GM19438 (cell line): ENCODE measurements around the gene DMRTC1.
"Not testable (repeated sequence)": the region's sequence is repeated elsewhere in the genome, so short reads cannot be mapped to it uniquely, and the experiment has no call there.

ENCODE experiments used
- ATAC-seq: cut with Tn5 transposase; IDR thresholded peaks from one replicate; pipeline ENCODE4 v1.9.1; 2021; ENCODE audit warnings: low read depth; ENCODE audit not compliant: unreplicated experiment

The DMRTC1 gene, protein sequence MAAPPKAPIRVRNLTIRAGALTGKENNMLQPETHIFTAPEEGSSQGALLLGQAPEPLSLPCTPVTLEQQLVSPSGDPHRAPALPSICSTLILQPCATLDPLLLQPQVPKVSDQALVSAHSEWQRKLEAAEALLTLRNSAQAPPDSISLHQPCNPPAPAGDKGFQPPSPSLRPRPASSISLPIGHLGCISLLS

DNA sequence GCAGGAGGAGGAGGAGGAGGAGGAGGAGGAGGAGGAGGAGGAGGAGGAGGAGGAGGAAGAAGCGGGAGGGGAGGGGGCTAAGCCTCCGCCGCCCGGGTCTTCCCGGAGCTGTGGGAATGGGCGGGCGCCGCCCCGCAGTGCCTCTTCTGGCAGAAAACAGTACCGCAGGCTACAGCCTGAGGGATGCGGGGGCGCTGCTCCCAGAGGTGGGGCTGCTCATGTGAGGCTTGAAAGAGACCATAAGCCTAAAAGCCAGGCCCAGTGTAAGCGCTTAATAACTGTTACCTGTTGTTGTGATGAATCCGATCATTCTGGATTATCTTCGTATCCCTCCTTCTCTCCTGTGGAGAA lies at the start of gene DMRTC1:
Gene DMRTC1 (minus strand): TSS at position 19 of the 351 bp plus-strand sequence. CDS start 68,143 bp downstream, outside the sequence.
- ATAC-seq = peak; percentile 84

DNA sequence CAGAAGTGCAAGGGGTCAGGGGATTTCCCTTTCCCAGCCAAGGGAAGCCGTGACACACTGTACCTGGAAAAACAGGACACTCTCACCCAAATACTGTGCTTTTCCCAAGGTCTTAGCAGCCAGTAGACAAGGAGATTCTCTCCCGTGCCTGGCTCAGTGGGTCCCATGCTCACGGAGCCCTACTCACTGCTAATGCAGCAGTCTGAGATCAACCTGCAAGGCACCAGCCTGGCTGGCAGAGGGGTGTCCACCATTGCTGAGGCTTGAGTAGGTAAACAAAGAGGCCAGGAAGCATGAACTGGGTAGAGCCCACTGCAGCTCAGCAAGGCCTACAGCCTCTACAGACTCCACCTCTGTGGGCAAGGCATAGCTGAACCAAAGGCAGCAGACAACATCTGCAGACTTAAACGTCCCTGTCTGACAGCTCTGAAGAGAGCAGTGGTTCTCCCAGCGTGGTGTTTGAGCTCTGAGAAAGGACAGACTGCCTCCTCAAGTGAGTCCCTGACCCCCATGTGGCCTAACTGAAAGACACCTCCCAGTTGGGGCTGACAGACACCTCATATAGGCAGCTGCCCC lies 37.3 kb upstream of the DMRTC1 start:
- ATAC-seq = not testable (repeated sequence)

DNA sequence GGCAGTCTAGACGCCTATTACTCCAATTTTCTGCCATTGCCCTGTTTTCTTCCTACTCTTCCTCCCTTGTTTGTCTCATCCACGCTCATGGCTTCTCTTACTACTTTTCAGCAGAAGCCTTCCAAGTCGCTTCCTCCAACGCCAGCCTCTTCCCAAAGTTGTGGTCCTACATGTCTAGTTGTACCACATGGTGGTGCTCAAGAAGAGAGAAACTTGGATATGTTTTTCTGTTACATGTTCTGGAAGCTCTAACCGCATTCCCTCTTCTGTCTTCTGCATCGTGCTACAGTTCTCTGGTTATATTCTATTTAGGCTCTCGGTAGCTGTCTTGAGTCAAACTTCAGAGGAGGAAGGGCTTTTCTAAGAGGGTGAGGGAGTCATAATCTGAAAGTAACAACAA lies 31.2 kb upstream of the DMRTC1 start:
- ATAC-seq = not testable (repeated sequence)

DNA sequence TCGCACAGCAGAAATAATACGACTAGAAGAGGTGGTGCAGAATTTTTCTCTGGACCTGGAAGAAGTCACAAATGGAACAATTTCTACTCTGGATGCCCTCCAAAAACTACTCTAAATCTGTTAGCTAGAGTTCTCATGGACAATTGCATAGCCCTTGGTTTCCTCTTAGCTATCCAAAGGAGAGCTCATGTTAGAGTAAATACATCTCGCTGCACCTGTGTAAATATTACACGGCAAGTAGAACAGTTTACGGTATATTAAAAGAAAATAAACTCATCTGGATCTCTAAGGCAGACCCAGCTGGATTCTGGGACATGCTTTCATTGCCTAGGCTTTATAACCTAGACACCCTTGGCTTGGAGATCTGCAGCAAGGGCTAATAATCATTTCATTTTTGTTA lies 28.2 kb upstream of the DMRTC1 start:
- ATAC-seq = not testable (repeated sequence)

DNA sequence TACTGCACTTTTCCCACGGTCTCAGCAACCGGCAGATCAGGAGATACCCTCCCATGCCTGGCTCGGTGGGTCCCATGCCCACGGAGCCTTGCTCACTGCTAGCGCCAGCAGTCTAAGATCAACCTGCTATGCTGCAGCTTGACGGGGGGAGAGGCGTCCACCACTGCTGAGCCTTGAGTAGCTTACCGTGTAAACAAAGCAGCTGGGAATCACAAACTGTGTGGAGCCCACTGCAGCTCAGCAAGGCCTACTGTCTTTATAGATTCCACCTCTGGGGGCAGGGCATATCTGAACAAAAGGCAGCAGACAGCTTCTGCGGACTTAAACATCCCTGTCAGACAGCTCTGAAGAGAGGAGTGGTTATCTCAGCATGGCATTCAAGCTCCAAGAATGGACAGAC lies 16.3 kb upstream of the DMRTC1 start:
- not testable (repeated sequence) for ATAC-seq

DNA sequence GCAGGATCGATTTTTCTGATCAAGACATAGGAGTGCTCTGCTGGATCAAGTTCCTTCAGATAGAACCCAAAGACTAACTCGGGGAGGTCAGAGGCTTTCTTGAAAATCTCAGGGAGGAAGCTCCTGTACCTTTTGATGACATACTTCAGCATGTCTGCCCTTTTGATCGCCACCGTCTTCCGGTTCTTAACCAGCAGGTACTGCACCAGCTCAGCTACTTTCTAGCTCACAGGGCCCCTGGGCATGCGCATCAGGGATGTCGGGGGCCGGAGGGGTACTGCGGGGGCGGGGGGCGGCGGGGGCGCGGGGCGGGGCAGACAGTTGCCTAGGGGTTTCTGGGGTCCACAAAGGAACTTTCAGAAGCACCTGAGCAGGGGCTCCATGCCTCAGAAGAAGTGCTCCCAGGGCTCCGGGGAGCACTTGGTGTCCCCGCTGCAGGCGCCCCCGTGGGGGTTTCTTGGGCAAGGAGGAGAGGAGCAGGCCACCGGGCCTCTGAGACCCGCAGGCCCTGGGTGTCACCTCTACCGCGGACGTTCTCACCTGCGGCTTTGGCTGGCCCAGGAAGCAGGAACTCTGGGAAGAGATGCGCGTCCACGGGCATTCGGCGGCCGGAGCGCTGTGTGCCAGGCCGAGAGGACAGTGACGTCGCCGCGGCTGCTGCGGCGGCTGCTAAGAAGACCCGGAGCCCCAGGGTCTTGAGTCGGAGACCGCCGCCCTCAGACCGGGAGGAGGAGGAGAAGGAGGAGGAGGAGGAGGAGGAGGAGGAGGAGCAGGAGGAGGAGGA lies 410 bp downstream of the DMRTC1 start:
- ATAC-seq = peak; percentile 65

DNA sequence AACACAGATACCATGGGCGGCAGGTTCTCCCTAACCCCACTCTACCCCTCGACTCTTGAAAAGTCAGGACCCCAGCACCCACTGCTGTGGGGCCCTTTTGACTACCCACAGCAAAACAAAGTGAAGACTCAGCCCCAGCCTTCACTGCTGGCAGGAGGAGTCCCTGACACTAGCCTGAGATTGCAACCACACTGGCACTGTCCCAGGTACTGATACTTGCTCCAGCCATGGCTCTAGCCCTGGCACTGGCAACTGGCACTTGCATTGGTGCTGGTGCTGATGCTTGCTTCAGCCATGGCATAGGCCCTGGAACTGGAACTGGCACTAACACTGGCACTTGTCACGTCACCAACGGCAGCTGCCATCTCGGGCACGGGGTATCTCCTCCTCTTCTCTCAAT lies 1.4 kb downstream of the DMRTC1 start:
- not testable (repeated sequence) for ATAC-seq

DNA sequence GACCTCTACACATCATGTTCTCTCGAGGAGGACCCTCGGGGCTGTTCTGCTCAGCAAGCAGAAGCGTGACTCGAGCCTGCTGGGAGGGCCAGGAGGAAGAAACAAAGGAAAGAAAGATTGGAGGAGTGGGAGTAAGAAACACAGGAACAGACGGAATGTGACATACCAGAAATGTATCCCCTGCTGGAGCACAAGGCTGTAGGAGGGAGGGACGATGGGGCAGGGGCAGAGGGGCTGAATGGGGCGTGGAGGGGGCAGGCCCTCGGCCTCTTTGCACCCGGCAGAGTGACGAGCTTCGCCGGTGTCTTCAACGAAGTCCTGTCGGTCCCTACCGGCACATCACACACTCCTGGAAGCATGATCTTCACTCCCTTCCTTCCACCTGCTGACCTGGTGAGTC lies 5.7 kb downstream of the DMRTC1 start, which contains the start of gene FAM236A:
Gene FAM236A (plus strand): TSS at position 301 of the 400 bp plus-strand sequence. CDS start 57 bp downstream, at position 358.
- not testable (repeated sequence) for ATAC-seq

DNA sequence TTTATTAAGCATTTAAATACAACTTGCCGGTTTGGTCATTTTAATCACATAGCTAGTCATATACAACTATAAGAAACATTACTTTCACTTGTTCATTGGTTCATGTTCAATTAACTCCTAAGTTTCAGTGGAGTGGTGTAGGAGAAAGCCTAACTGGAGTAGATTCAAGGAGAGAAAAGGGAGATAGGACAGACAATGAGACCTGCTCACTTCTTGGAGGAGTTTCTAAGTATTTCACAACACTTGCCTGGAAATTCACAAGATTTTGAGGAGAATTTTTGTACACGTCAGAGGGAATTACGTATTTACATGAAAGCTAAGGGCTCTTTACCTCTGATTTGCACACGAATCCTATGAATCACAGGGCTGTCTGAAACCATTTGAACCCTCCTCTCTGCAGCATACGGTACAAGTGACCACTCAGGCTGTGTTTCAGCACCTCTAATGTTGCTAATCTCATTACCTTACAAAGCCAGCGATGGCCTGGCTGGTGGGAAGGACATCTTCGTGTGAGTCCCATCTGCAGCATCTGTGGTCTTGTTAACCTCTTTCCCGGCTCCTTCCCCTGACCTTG lies 6.7 kb downstream of the DMRTC1 start:
- not testable (repeated sequence) for ATAC-seq

DNA sequence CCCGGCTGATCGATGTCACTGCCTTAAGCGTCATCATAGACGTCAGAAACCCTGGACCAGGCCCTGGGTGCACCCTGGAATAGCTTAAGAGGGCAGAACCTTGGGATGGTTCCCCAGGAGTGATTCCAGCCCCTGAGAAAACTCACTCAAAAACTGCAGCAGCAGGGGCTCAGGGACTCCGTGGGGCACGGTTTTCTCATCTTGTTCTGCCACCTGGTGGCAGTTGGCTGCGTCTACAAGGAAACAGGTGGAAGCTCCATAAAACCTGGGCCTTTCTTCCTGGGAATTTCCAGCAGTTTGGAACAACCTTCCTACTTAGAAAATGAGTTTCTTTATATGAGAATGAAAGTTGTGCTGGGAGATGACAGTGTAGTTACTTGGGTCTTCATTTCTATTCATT lies 7.2 kb downstream of the DMRTC1 start:
- not testable (repeated sequence) for ATAC-seq

DNA sequence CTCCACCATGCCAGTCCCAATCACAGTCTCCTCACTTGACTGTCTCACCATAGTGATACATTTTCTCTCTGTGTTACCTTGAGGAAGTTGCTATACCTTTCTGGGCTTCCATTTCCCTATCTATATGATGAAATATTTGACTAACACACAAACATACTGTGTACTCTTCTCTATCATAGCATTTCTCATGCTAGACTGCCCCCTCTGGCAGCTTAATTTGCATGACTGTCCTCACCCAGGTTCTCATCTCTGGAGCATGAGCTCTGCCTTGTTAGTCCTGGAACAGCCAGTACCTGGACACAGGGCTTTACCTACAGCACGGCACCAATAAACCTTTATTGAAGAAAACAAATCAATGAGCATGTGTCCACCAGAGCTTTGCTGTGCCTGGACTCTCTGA lies 11.4 kb downstream of the DMRTC1 start:
- ATAC-seq = not testable (repeated sequence)

DNA sequence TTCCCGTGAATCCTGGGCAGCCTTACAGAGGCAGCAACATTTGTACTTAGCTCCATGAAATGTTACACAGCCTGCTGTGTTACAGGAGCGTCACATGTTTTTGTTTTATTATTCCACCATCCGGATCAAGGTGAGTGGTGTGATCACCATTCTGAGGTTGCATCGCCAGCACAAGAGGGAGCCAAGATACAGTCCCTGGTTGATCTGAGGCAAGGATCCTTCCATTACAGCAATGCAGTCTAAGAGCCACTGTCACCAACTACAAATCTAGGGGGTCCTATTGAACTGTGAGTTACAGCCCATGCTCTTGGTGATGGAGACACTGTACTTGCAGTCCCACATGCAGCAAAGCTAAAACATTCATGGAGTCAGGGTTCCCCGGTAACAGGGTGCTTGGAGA lies 27.5 kb downstream of the DMRTC1 start:
- ATAC-seq = not testable (repeated sequence)

DNA sequence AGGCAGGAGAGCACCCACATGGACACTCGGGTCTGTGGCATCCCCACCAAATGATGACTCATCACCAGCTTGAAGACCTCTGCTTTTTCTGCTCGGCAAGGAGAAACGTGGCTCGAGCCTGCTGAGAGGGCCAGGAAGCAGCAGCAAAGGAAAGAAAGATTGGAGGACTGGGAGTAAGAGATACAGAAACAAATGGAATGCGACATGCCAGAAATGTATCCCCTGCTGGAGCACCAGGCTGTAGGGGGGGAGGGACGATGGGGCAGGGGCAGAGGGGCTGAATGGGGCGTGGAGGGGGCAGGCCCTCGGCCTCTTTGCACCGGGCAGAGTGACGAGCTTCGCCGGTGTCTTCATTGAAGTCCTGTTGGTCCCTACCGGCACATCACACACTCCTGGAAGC lies 31.3 kb downstream of the DMRTC1 start, which contains the start of gene FAM236C:
Gene FAM236C (plus strand): TSS at position 301 of the 400 bp plus-strand sequence. CDS start 100 bp downstream, outside the sequence.
- not testable (repeated sequence) for ATAC-seq

DNA sequence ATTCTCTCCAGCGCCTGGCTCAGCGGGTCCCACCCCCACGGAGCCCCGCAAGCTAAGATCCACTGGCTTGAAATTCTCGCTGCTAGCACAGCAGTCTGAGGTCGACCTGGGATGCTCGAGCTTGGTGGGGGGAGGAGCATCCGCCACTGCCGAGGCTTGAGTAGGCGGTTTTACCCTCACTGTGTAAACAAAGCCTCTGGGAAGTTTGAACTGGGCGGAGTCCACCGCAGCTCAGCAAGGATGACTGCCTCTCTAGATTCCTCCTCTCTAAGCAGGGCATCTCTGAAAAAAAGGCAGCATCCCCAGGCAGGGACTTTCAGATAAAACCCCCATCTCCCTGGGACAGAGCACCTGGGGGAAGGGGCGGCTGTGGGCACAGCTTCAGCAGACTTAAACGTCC lies 53.9 kb downstream of the DMRTC1 start:
- not testable (repeated sequence) for ATAC-seq

DNA sequence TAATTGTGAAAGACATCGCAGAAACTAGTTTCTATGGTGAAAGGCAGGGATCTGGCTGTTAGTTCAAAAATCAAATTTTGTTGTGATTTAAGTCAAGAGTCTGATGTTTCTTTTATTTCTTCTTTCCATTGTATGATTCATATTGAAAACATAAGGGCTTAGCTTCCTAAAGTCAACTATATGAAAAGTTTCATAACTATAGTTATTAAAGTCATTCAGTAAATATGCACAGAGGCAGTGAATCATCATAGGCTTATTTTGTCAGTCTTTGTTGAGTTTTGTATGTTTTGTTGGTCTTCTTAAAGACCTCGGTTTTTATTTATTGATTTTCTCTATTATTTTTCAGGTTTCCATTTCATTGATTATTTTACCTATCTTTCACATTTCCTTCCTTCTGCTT lies 60.7 kb downstream of the DMRTC1 start:
- not testable (repeated sequence) for ATAC-seq

DNA sequence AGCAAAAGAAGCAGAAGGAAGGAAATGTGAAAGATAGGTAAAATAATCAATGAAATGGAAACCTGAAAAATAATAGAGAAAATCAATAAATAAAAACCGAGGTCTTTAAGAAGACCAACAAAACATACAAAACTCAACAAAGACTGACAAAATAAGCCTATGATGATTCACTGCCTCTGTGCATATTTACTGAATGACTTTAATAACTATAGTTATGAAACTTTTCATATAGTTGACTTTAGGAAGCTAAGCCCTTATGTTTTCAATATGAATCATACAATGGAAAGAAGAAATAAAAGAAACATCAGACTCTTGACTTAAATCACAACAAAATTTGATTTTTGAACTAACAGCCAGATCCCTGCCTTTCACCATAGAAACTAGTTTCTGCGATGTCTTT lies 106.1 kb downstream of the DMRTC1 start:
- not testable (repeated sequence) for ATAC-seq

DNA sequence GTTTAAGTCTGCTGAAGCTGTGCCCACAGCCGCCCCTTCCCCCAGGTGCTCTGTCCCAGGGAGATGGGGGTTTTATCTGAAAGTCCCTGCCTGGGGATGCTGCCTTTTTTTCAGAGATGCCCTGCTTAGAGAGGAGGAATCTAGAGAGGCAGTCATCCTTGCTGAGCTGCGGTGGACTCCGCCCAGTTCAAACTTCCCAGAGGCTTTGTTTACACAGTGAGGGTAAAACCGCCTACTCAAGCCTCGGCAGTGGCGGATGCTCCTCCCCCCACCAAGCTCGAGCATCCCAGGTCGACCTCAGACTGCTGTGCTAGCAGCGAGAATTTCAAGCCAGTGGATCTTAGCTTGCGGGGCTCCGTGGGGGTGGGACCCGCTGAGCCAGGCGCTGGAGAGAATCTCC lies 112.9 kb downstream of the DMRTC1 start:
- not testable (repeated sequence) for ATAC-seq
